Amniotic stem cell (primary cell): ENCODE measurements around the gene RGS6.

Source experiments
- DNase-seq: peaks from one replicate; lab custom pipeline; 2025; lab: John Stamatoyannopoulos, UW

RGS6 gene

DNA sequence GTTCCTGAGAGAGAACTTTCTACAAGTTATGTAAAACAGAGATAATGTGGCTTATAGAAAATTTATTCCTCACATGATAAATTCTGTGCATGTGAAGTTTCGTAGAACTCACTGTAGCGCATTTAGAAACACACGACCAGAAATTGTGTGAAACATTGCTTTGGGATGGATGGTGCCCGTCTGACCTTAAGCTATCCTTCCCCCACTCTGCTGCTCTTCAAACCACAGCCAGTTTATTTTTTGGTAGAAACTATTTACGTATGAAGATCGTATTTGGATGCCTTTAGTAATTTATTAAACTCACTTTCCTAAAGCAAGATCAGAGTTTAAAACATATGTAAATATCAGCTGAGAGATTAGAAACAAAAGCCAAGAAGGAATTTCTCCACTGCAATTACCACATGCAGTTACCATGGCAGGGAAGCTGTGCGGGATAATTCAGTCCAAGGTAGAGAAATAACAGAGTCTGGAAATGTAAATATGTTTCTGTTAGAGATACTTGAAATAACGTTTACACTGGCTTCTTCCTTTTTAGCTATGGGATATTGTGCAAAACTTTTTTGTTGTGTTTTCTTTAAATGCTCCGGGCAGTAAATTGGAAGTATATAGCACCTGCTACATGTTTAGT, 382.7 kb downstream of the RGS6 start:
- DNase-seq: no peak

DNA sequence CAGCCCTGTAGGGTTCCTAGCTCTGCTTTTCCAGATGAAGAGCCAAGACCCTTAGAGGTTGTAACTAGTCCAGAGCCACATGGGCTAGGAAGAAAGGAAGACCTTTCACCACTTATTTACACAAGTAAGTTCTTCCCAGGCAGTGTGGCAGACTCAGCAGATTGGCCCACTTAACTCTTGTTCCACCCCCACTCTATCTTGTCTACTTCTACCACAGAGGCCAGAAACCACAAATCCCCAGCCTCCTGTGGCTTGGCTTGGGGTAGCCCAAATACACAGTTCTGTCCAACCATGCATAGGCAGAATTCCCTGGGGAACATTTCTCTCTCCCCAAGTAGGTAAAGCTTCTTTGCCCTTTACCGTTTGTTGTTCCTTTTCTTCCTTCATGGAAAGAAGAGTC, 383.5 kb downstream of the RGS6 start:
- DNase-seq: no peak

DNA sequence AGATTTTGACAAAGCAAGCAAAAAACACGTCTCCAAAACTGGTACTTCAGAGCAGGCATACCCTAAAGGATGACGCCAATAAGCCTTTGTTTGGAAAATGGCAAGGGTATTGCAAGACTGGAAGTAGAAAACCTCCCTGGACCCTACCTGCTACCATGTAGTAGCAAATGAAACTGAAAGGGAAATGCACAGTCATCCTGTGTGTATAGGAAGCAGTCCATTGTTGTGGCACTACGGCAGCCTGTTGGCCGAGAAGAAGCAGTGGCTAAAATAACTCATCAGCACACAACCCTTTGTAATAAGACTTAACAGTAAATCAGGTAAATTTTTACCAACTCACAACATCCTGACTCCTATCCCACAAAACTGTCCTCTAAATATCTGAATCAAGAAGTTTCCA, 386.4 kb downstream of the RGS6 start:
- DNase-seq: no peak

DNA sequence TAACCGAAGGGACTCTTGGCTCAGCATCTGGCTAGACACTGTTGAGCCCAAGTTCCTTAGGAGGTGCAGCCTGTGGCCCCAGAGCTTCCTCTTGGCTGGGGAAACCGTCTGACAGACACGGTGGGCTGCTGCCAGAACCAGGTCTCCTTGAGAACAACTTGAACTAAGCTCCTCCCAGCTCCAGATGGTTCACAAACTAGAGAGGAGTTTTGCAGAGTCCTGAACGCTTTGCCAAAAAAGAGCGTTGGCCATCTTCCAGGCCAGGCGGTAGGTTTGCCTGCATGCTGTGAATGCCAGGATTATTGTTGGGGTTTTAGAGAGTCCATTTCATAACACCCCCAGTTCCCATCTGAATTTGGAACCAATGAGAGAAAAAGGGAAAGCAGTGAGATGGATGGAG, 399.8 kb downstream of the RGS6 start:
- DNase-seq: no peak

DNA sequence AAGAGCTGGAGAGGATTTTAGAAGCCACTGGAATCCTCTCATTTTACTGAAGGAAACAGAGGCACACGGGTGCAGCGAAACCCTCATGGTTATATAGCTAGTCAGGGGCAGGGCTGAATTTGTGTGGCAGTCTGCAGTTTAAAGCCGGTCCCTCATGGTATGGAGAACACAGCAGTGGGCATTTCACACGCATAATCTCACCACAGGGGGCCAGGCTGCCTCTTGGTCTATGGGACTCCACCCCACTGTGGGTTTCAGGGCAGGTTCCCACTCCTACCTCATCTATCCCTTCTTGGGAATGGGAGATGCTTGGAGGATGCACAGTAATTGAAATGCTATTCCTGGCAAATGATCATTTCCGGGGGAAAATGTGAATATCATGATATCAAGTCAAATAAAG, 400.6 kb downstream of the RGS6 start:
- DNase-seq: no peak

DNA sequence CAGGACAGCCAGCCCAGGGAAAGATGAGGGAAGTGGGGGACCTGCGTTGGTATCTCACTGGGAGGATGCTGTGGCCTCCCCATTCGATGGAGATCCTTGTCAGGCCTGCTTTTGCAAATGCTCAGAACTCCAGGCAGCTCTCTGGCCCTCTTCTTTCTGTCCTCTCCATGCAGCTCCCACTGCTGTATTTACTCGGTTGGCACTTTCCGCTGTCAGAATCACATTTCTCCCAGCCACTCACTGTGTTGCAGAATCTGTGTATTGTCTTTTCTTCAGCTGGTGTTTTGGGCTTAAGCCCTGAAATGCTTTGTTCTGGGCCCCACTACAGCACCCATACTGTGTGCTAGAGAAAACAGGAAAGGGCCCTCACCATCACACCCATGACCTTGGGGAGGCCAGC, 401.1 kb downstream of the RGS6 start:
- DNase-seq: no peak

DNA sequence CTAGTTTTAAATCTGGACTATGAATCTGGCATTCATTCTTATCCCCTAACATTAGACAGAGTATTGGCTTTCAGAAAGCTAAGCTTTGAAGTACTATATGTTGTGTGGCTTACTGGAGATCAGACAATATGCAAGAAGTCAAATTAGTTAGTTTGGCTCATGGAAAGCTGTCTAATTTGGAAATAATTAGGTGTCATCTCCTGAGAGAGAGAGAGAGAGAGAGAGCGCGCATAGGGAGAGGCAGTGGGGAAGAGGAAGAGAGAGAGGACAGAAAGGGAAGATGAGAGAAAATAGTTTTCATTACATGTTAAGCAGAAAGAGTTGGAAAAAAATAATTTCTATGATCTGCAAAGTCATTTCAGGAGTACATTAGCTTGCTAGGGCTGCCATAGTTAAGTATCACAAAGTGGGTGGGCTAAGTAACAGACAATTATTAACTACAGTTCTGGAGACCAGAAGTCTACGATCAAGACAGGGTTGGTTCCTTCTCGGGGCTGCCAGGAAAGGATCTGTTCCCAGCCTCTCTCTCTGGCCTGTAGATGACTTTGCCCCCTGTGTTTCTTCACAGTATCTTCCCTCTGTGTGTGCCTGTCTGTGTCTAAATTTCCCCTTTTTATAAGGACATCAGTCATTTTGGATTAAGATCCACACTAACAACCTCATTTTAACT, 404.2 kb downstream of the RGS6 start:
- no peak for DNase-seq

DNA sequence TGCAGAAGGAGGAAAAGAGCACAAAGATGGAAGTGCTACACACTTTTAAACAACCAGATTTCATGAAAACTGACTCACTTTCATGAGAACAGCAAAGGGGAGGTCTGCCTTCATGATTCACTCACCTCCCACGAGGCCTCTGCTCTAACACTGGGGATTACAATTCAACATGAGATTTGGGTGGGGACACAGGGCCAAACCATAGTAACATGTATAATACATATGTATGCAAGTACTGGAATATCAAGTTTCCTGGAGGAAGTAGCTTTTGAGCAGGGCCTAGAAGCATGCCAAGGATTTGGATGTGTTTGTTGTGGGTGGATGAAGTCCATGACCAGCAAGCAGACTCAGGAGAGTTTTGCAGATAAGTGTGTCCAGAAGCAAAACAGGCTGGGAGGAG, 409.0 kb downstream of the RGS6 start:
- DNase-seq: no peak

DNA sequence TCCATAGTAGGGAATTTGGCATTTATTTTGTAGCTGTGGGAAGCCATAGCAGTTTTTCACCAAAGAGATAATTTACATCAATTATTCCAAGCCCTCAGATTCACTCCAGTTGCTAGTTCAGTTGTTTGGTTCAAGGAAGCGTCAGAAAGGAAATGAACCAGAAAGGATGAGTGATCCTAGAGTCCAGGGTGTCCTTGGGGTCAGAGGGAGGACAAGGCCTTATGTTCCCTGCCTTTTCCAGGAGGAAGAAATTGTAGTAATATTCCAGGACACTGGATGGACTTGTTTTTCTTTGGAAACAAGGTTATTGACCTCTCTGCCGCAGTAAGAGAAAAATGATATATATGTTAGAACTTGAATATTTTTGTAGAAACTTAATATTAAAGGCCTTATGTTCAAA, 409.5 kb downstream of the RGS6 start:
- no peak for DNase-seq

DNA sequence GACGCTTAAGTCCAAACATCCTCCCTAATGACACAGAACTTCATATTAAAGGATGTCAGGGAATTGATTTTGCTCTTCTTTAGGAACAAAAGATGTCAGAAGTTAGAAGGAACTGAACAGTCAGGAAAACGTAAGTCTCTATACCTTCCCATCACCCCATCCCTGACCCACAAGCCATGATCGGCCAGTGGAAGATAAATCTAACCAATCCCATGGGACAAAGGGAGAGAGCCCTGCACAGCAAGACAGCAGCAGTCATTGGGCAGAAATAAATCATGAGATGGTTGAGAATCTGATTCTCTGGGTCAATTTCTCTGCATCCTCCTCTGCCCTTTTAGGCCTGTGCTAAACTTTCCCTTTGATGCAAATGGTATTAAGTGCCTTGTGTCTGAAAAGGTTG, 414.9 kb downstream of the RGS6 start:
- DNase-seq: no peak

DNA sequence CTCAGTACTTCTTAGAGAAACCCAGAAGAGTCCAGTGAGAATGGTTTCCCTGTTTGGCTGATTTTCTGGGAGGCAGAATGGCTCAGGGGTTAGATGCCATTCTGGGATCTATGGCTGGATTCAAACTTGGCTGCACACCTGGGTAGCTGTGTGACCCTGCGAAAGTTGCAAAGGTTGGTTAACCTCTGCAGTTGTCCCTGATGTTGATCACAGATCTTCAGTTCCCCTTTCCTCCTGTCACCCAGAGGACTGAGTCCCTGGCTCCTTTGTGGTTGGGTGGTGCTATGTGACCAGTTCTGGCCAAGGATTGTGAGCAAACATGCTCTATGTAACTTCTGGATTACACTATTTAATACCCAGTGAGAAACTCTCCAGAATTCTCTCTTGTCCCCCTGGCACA, 418.0 kb downstream of the RGS6 start:
- DNase-seq: no peak

DNA sequence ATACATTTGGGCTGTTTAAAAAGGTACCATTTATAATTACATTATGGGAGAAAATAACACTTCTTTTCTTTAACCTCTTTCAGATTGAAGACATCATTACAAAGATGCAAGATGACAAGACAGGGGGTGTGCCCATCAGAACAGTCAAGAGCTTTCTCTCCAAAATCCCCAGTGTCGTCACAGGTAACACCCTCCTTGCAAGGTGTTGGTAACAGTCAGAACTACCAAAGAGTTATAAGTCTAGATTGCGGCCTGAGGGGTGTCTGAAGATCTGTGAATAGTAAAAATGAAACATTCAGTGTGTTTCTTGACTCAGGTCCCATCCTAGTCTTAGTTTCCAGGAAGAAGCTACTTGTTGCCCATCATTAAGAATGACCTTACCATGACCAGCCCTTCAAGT, 419.8 kb downstream of the RGS6 start:
- no peak for DNase-seq

DNA sequence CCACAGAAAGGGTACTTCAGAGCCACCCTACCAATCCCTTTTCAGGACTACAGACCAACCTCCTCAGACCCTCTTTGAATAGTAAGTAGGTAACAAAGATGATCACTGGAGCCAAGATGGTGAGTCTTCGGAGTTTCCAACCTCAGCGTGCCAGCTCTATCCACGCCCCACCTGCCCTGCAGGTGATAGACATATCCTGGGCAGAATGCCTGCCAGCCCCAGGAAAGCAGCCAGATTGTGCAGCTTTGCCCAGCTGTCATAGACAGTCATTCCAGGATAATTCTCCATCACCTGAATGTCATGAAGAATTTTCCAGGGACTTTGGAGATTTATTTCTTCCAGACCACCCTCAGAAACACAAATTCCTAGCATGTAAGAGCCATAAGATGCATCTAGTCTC, 434.4 kb downstream of the RGS6 start:
- DNase-seq: no peak

DNA sequence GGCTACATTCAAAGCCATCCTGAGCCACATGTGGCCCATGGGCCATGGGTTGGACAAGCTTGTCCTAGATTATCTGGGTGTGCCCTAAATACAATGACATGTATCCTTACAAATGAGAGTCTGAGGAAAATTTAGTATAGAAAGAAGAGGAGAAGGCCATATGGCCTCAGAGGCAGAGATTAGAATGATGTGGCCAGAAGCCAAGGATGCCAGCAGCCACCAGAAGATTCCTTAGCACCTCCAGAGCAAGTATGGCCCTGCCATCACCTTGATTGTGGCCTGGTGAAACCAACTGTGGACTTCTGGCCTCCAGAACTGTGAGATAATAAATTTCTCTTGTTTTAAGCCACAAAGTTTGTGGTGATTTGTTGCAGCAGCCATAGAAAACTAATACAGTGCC, 436.9 kb downstream of the RGS6 start:
- DNase-seq: no peak

DNA sequence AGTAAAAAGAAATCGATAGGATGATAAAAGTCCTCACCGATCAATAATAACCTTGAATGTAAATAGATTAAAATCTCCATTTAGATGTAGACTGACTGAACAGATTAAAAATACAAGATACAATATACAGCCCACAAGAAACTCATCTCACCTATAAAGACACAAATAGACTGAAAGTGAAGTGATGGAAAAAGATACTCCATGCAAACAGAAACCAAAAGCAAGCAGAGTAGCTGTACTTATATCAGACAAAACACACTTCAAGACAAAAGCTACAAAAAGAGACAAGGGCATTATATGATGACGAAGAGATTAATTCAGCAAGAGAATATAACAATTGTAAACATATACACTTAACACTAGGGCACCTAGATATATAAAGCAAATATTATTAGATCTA, 444.8 kb downstream of the RGS6 start:
- DNase-seq: no peak

DNA sequence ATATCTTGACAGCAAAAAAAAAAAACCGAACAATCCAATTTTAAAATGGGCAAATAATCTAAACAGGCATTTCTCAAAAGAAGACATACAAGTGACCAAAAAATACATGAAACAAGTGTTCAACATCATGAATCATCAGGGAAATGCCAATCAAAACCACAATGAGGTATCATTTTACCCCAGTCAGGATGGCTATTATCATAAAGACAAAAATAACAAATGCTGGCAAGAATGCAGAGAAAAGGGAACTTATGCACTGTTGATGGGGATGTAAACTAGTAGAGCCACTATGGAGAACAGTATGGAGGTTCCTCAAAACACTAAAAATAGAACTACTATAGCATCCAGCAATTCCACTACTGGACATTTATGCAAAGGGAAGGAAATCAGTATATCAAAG, 448.2 kb downstream of the RGS6 start:
- no peak for DNase-seq

DNA sequence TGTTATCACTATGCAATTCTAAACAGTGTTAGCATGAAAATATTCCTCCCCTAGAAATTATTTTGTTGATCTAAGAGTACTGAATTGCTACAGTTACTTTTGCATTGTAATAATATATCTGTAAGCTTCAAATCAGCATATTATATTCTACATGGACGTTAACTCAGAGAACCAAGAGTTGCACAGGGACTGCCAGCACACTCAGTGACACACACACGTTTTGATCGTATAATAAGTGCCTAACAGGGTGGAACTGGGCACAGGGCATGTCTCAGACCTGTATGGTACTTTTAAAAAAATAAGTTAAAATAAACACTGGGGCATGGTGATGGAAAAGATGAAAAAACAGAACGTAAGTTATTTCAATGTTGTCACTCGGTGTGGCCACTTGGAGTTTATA, 451.6 kb downstream of the RGS6 start:
- no peak for DNase-seq

DNA sequence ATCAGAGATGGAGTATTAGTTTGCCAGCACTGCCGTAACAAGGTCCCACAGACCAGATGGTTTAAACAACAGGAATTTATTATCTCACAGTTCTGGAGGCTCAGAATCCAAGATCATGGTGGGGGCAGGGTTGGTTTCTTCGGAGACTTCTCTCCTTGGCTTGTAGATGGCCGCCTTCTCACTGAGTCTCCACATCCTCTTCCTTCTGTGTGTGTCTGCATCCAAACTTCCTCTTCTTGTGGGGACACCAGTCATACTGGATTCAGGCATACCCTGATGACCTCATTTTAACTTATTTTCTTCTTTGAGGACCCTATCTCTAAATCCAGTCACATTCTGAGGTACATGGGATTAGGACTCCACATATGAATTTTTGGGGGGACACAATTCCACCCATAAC, 455.5 kb downstream of the RGS6 start:
- DNase-seq: no peak

DNA sequence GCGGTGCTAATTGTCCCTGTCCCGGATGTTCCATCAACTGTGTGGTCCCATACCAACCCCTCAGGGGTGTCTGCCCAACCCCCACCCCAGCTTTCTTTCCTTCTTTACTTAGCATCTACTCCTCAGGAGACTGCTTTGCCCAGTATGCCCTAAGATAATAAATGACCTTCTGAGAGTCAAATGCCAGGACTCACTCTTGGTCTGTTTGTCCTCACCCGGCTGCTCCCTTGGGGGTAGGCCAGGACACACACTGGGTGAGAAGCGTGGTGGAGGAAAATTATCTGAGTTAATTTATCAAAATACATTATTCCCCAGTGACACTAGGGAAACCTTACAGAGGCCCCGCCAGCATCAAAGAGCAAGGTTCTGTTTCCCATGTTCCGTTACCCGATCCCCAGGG, 457.0 kb downstream of the RGS6 start:
- DNase-seq: no peak

DNA sequence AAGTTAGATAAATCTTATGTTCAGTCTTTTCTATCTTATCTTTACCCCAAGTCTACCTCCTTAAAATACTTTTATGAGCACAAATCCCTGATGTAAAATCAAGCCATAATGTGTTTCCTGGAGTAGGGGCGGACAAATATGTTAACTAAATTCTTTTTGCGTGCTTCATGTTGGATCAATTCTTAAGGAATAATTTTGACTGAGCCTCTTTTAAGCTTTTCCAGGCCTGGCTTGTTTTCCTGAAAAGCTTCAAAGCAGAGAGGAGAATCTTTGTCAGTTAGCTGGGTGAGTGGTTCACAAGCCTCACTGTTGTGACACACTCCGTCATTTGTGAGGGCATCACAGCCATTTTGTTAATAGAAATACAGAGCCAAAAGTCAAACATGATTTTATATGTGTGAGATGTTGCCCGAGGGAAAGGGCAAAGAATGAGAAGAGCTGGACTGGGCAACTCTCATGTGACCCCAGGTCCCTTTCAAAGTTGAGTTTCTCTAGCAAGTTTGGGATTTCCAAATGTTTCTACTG, 468.9 kb downstream of the RGS6 start:
- DNase-seq: no peak

DNA sequence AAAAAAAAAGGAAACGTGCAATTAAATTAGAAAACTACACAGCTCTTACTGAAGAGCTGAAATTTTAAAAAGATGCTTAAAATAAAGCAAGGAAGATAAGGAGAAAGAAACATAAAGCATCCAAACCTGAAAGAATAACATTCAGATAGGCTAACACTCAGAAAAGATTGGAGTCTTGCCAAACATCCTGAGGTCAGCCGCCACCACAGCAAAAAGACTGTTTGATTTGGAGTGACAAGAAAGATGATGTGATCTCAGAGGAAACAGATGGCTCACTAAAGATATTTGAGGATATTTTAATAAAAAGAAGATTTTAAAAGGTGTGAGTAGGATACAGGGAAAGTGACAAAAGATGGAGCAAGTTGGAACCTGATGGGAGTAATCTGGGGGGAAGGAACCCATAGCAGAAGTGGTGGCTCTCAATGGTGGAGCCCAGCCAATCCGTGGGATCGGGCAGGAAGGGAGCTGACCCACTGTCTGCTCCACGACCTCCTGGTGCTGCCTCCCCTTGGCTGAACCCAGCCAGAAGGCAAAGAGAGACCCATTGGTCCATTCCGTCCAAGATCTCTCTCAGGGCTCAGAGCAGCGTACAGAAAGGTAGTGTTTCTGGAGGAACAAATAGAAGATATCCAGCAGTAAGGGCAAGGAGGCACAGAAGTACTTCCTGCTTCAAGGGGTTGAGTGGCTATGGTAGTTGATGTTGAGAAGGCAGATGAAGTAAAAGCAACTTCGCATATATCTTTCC, 469.6 kb downstream of the RGS6 start:
- DNase-seq: no peak

DNA sequence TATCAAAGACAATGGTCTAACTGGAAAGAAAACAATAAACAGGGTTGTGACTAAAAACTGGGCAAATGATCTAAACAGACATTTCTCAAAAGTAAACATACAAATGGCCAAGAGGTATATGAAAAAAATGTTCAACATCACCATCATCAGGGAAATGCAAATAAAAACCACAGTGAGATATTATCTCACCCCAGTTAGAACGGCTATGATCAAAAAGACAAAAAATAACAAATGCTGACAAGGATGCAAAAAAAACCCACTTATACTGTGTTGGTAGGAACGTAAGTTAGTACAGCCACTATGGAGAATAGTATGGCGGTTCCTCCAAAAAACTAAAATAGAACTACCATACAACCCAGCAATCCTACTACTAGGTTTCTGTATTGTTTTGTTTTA, 470.1 kb downstream of the RGS6 start:
- no peak for DNase-seq

DNA sequence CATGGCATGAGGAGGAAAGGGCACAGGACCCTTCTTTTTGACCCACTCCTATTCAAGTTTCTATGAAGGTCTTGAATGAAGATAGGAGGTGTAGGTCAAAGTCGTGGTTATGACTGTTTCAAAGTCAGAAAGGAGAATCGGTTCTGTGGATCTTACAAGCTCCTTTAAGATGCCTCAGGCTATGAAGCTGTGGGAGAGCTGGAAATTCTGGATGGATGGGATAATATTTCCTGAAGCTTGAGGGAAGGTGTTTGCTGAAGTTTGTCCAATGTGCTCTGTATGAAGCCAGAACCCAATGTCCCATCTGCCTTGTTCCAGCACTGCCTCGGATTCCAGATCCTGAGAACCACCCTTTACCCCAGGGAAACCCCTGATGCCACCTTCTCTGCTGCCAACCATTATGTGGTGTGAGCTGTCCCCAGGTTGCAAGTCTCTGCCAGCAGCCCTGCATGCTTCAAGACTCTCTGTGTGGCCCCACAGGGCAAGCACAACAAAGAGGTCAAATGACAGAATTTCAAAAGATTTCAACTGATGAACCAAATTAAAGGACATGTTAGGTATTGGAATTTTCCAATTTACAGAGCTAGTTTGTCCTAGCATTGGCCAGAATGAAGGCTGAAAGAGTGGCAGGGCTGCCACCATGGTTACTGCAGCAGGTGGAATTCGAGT, 472.0 kb downstream of the RGS6 start:
- DNase-seq: no peak
